ENCODE data around the gene GALNS. TPM values are rescaled to one million over a fixed set of nuclear protein-coding genes. Genes with fewer than 3 reads are reported as not detected.

The GALNS gene
- total RNA-seq, 2 experiments from 2014 or later: 18.4 to 19.7 TPM

- DNase-seq (no peak), ATAC-seq (ENCODE audit: poor library complexity) (no peak)
- H3K9me3 Mint-ChIP-seq: no peaks in the 10 kb centered on the region
- Histone ChIP-seq H3K9me3 (ENCODE audit: control insufficient read depth in 1 of 2, insufficient read depth in 1 of 2, low read length in 2 of 2) (no peaks in the 10 kb centered on the region), H3K36me3 (ENCODE audit: insufficient read depth, low read length) (peaks cover 20% of the 10 kb centered on the region), H3K4me1 (ENCODE audit: insufficient read depth, low read length) (no peaks in the 10 kb centered on the region), H3K4me3 (ENCODE audit: low read length) (no peak overlapping the region), H3K27ac (ENCODE audit: low read depth in 1 of 2, low read length in 2 of 2) (no peak overlapping the region), H3K27me3 (ENCODE audit: control insufficient read depth in 1 of 2, insufficient read depth in 2 of 2, low read length in 2 of 2) (no peaks in the 10 kb centered on the region)
- CTCF ChIA-PET: no interaction called here
- POLR2A ChIA-PET: no interaction called here
- no peak overlapping the region for H3K27ac Mint-ChIP-seq
- H3K36me3 Mint-ChIP-seq (ENCODE audit: low read depth): peaks cover 4% of the 10 kb centered on the region
- no peaks in the 10 kb centered on the region for H3K4me1 Mint-ChIP-seq (ENCODE audit: low read depth)
- no peak overlapping the region for H3K4me3 Mint-ChIP-seq
- intact Hi-C loops (cut with DNase I, micrococcal nuclease): no loop called here
- H3K27me3 Mint-ChIP-seq: no peaks in the 10 kb centered on the region
- TF ChIP-seq, protein P1, sequence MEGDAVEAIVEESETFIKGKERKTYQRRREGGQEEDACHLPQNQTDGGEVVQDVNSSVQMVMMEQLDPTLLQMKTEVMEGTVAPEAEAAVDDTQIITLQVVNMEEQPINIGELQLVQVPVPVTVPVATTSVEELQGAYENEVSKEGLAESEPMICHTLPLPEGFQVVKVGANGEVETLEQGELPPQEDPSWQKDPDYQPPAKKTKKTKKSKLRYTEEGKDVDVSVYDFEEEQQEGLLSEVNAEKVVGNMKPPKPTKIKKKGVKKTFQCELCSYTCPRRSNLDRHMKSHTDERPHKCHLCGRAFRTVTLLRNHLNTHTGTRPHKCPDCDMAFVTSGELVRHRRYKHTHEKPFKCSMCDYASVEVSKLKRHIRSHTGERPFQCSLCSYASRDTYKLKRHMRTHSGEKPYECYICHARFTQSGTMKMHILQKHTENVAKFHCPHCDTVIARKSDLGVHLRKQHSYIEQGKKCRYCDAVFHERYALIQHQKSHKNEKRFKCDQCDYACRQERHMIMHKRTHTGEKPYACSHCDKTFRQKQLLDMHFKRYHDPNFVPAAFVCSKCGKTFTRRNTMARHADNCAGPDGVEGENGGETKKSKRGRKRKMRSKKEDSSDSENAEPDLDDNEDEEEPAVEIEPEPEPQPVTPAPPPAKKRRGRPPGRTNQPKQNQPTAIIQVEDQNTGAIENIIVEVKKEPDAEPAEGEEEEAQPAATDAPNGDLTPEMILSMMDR (IDR thresholded peaks at IDR 0.05): no peak
Observed at GRCh38 chr16:88835818-88836217, 20.9 kb downstream of the GALNS start.

GRCh38 chr16:88835383-88835782 is 21.4 kb downstream of the GALNS start:
- H3K4me1 ChIP-seq (ENCODE audit: insufficient read depth, low read length): no peaks in the 10 kb centered on the region
- H3K27ac Mint-ChIP-seq: no peak overlapping the region
- H3K4me3 ChIP-seq (ENCODE audit: low read length): no peak overlapping the region
- ATAC-seq (ENCODE audit: poor library complexity) (no peak), DNase-seq (no peak)
- TF ChIP-seq, protein P1 (IDR thresholded peaks at IDR 0.05): no peak
- H3K4me3 Mint-ChIP-seq: no peak overlapping the region
- intact Hi-C loops (cut with DNase I, micrococcal nuclease): no loop called here
- no peaks in the 10 kb centered on the region for H3K9me3 ChIP-seq (ENCODE audit: control insufficient read depth in 1 of 2, insufficient read depth in 1 of 2, low read length in 2 of 2)
- no peaks in the 10 kb centered on the region for H3K9me3 Mint-ChIP-seq
- peaks cover 4% of the 10 kb centered on the region for H3K36me3 Mint-ChIP-seq (ENCODE audit: low read depth)
- H3K27me3 ChIP-seq (ENCODE audit: control insufficient read depth in 1 of 2, insufficient read depth in 2 of 2, low read length in 2 of 2): no peaks in the 10 kb centered on the region
- POLR2A ChIA-PET: no interaction called here
- H3K27me3 Mint-ChIP-seq: no peaks in the 10 kb centered on the region
- H3K36me3 ChIP-seq (ENCODE audit: insufficient read depth, low read length): peaks cover 16% of the 10 kb centered on the region
- H3K27ac ChIP-seq (ENCODE audit: low read depth in 1 of 2, low read length in 2 of 2): no peak overlapping the region
- no peaks in the 10 kb centered on the region for H3K4me1 Mint-ChIP-seq (ENCODE audit: low read depth)
- CTCF ChIA-PET: no interaction called here

DNA sequence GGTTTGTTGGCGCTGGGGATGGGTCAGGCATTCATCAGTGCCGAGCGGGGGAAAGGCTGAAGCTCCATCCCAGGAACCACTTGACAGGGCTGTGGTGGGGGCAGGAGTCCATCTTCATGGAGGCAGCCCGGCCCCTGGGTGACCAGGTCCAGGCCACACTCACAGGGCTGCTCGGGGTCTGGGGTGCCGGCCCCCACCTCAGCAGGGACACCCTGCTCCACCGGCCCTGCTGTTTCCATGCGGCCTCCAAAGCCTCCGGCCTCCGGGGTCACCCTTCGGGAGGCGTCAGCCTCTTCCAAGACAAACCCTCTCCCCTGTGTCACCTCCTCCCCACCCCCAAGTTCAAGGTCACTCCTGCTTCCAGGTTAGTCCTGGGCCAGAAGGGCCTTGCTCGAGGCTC is 22.1 kb downstream of the GALNS start:
- Mint-ChIP-seq H3K4me3 (no peak overlapping the region), H3K27me3 (no peaks in the 10 kb centered on the region), H3K27ac (no peak overlapping the region), H3K4me1 (ENCODE audit: low read depth) (no peaks in the 10 kb centered on the region), H3K36me3 (ENCODE audit: low read depth) (no peaks in the 10 kb centered on the region), H3K9me3 (no peaks in the 10 kb centered on the region)
- ATAC-seq (ENCODE audit: poor library complexity) (no peak), DNase-seq (no peak)
- H3K9me3 ChIP-seq (ENCODE audit: control insufficient read depth in 1 of 2, insufficient read depth in 1 of 2, low read length in 2 of 2): no peaks in the 10 kb centered on the region
- H3K27me3 ChIP-seq (ENCODE audit: control insufficient read depth in 1 of 2, insufficient read depth in 2 of 2, low read length in 2 of 2): no peaks in the 10 kb centered on the region
- H3K4me1 ChIP-seq (ENCODE audit: insufficient read depth, low read length): no peaks in the 10 kb centered on the region
- POLR2A ChIA-PET: no interaction called here
- TF ChIP-seq, protein P1 (IDR thresholded peaks at IDR 0.05): no peak
- no peak overlapping the region for H3K4me3 ChIP-seq (ENCODE audit: low read length)
- H3K36me3 ChIP-seq (ENCODE audit: insufficient read depth, low read length): peaks cover 9% of the 10 kb centered on the region
- intact Hi-C loops (cut with DNase I, micrococcal nuclease): no loop called here
- H3K27ac ChIP-seq (ENCODE audit: low read depth in 1 of 2, low read length in 2 of 2): no peak overlapping the region
- CTCF ChIA-PET: no interaction called here
